Activated B cell treated with CpG ODN at 0.5 μM for 24 hours (primary cell): ENCODE data around the gene MIS18A. TPM values are rescaled to one million over a fixed set of nuclear protein-coding genes. Genes with fewer than 3 reads are reported as not detected.

Source experiments
- ATAC-seq: fragments of 200-7000 bp; cut with Tn5 transposase; one replicate; pipeline ENCODE4 v1.10.0; 2021; ENCODE audit warnings: low read depth, mild to moderate bottlenecking, moderate library complexity
- CTCF ChIA-PET: fragments of 350-600 bp; sonication (Branson Sonifier 250); formaldehyde crosslinking; loops from one replicate; lab custom pipeline; 2021; ENCODE audit warnings: antibody characterized with exemption; lab: Charles Lee
- POLR2A ChIA-PET: fragments of 350-600 bp; sonication (Branson Sonifier 250); formaldehyde crosslinking; loops from one replicate; lab custom pipeline; 2021; ENCODE audit warnings: antibody characterized with exemption; lab: Charles Lee
- DNase-seq: peaks from one replicate; pipeline ENCODE4 v3.0.0; 2022
- H3K27ac Mint-ChIP-seq: one replicate; pipeline ENCODE4 v1.8.0; 2020; ENCODE audit warnings: mixed read lengths
- H3K27me3 Mint-ChIP-seq: one replicate; pipeline ENCODE4 v1.8.0; 2021; ENCODE audit warnings: mixed read lengths
- H3K36me3 Mint-ChIP-seq: one replicate; pipeline ENCODE4 v1.8.0; 2021; ENCODE audit warnings: low read depth, mixed read lengths
- H3K4me1 Mint-ChIP-seq: one replicate; pipeline ENCODE4 v1.8.0; 2021; ENCODE audit warnings: mixed read lengths
- H3K4me3 Mint-ChIP-seq: one replicate; pipeline ENCODE4 v1.8.0; 2020; ENCODE audit warnings: mild to moderate bottlenecking, mixed read lengths
- H3K9me3 Mint-ChIP-seq: one replicate; pipeline ENCODE4 v1.8.0; 2020; ENCODE audit warnings: mixed read lengths
- intact Hi-C: fragments of 100-400 bp; cut with micrococcal nuclease; formaldehyde crosslinking; loops from one replicate; pipeline ENCODE4 v1.15.1; 2024
- total RNA-seq: library from RNA; stranded (reverse); gene quantifications from 2 replicates; pipeline ENCODE4 v1.2.3, GENCODE V29; 2022
- TF ChIP-seq, protein P1 (sequence below): fragments of 200-600 bp; IDR thresholded peaks from one replicate; pipeline ENCODE4 v1.8.0; 2022; ENCODE audit warnings: antibody characterized with exemption, mild to moderate bottlenecking

MIS18A gene
- total RNA-seq, 1 donor from 2014 or later: 7.7 TPM

DNA sequence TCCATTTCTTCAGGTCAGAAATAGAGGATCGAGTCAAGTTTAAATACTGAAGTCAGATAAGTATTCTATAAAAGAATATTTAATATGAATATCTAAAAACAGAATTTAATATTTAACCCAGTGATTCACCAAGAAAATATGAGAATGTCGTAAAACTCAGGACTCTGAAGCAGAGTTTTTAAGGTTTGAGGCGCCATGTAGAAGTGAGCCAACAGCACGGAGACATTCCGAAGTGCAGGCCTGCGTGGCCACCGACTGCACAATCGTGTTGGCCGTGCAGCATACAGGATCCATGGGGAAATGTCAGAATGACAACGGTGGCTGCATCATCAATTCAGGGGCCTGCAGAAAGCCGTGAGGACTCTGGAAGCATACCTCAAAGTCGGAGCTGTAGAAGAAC lies 43.3 kb upstream of the MIS18A start:
- Mint-ChIP-seq H3K27ac (no peak overlapping the region), H3K36me3 (peaks cover 97% of the 10 kb centered on the region), H3K4me1 (no peaks in the 10 kb centered on the region), H3K9me3 (no peaks in the 10 kb centered on the region), H3K4me3 (no peak overlapping the region), H3K27me3 (no peaks in the 10 kb centered on the region)
- no peak for ATAC-seq
- POLR2A ChIA-PET: interaction anchor here (0.5 kb wide), 1 partner anchor 43 kb away, joined by 4 read pairs; the partner anchor contains the start of gene MIS18A
- intact Hi-C loops: no loop called here
- TF ChIP-seq, protein P1, sequence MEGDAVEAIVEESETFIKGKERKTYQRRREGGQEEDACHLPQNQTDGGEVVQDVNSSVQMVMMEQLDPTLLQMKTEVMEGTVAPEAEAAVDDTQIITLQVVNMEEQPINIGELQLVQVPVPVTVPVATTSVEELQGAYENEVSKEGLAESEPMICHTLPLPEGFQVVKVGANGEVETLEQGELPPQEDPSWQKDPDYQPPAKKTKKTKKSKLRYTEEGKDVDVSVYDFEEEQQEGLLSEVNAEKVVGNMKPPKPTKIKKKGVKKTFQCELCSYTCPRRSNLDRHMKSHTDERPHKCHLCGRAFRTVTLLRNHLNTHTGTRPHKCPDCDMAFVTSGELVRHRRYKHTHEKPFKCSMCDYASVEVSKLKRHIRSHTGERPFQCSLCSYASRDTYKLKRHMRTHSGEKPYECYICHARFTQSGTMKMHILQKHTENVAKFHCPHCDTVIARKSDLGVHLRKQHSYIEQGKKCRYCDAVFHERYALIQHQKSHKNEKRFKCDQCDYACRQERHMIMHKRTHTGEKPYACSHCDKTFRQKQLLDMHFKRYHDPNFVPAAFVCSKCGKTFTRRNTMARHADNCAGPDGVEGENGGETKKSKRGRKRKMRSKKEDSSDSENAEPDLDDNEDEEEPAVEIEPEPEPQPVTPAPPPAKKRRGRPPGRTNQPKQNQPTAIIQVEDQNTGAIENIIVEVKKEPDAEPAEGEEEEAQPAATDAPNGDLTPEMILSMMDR: no peak
- CTCF ChIA-PET: no interaction called here
- no peak for DNase-seq

DNA sequence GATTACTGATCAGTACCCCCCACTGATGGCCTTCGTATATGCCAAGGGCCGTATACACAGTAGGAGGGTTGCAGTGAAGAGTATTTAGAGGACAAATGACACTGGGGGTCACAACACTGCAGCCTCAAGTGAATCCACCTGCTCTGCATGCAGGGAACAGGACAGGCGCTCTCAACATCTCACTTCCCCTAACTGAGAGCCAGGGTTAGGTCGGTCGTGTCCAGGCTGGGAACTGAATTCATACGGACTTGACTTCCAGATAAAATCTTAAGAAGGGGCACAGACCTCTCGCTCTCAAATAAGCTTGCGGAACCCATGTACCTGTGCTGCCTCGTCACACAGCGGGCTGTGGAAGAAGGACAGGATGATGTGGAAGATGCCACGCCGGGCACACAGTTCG lies 42.6 kb upstream of the MIS18A start:
- CTCF ChIA-PET: no interaction called here
- Mint-ChIP-seq H3K27me3 (no peaks in the 10 kb centered on the region), H3K36me3 (peaks cover 99% of the 10 kb centered on the region), H3K9me3 (no peaks in the 10 kb centered on the region), H3K27ac (no peak overlapping the region), H3K4me3 (no peak overlapping the region), H3K4me1 (no peaks in the 10 kb centered on the region)
- intact Hi-C loops: no loop called here
- TF ChIP-seq, protein P1: no peak
- ATAC-seq (no peak), DNase-seq (no peak)
- POLR2A ChIA-PET: no interaction called here

DNA sequence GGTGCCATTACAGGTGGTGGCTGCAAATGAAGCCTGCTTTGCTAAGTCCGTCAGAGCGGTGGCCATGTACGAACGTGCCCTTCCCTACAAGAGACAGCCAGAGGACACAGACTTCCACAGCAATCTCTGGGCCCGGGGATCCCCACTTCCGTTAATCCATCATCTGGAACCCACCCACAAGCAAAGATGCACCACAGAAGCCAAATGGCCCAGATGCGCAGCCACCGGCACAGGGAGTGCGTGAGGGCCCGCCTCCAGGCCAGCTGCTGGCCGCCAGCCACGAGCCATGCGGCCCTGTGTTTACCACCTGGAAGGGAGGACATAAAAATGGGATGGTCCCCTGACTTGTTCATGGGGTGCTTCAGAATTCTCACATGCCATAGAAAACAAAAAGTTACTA lies 41.9 kb upstream of the MIS18A start:
- H3K27ac Mint-ChIP-seq: no peak overlapping the region
- H3K4me3 Mint-ChIP-seq: no peak overlapping the region
- CTCF ChIA-PET: no interaction called here
- no peaks in the 10 kb centered on the region for H3K4me1 Mint-ChIP-seq
- DNase-seq (no peak), ATAC-seq (no peak)
- peaks cover 98% of the 10 kb centered on the region for H3K36me3 Mint-ChIP-seq
- no peaks in the 10 kb centered on the region for H3K9me3 Mint-ChIP-seq
- POLR2A ChIA-PET: no interaction called here
- TF ChIP-seq, protein P1: no peak
- intact Hi-C loops: no loop called here
- no peaks in the 10 kb centered on the region for H3K27me3 Mint-ChIP-seq

DNA sequence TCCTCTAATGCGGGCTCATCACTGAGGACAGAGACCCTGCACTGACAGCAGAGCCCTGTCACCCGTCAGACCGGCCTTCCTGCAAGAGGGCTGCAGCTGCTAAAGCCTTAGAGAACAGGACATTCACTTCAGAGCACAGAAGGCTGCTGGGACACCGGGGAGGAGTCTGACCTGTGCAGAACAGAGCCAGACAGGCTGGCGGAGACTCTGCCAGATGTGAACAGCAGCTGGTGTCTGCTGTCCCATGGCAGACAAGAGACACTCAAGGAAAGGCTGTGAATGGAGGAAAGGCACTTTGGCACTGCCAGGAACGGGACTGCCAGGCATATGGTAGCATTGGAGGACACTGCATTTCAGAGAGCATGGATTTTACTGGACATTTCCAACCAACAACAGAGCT lies 41.2 kb upstream of the MIS18A start:
- ATAC-seq (no peak), DNase-seq (no peak)
- intact Hi-C loops: no loop called here
- H3K27me3 Mint-ChIP-seq: no peaks in the 10 kb centered on the region
- H3K9me3 Mint-ChIP-seq: no peaks in the 10 kb centered on the region
- TF ChIP-seq, protein P1: no peak
- CTCF ChIA-PET: no interaction called here
- no peak overlapping the region for H3K4me3 Mint-ChIP-seq
- H3K4me1 Mint-ChIP-seq: no peaks in the 10 kb centered on the region
- POLR2A ChIA-PET: no interaction called here
- no peak overlapping the region for H3K27ac Mint-ChIP-seq
- H3K36me3 Mint-ChIP-seq: peaks cover 95% of the 10 kb centered on the region

DNA sequence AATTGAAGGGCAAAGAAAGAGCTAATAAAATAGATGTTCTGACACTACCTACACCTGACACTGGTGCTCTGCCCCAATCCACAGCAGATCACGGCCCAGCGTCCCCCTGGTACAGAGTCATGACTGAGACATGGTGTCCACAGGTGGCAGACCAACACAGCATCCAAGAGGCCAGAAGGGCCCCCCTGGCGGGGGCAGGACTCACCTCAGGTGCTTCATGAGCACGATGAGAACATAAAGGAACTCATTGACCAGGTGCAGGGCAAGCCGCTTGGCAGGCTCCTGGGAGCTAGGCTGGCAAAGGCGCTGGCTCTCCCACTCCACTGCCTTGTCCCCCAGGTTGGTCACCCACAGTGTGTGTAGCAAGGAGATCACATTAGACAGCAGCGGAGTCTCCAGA lies 40.2 kb upstream of the MIS18A start:
- no peak overlapping the region for H3K4me3 Mint-ChIP-seq
- no peaks in the 10 kb centered on the region for H3K4me1 Mint-ChIP-seq
- DNase-seq (no peak), ATAC-seq (no peak)
- H3K9me3 Mint-ChIP-seq: no peaks in the 10 kb centered on the region
- peaks cover 91% of the 10 kb centered on the region for H3K36me3 Mint-ChIP-seq
- H3K27ac Mint-ChIP-seq: no peak overlapping the region
- TF ChIP-seq, protein P1: no peak
- H3K27me3 Mint-ChIP-seq: no peaks in the 10 kb centered on the region
- CTCF ChIA-PET: no interaction called here
- POLR2A ChIA-PET: no interaction called here
- intact Hi-C loops: no loop called here
